GDM1 (cell line): ENCODE results near the gene AWAT1.
"Not testable (repeated sequence)": the region's sequence is repeated elsewhere in the genome, so short reads cannot be mapped to it uniquely, and the experiment has no call there.

Experiments used
- DNase-seq: peaks from one replicate; lab custom pipeline; 2025; lab: John Stamatoyannopoulos, UW

AWAT1 gene

GRCh38 chrX:70234355-70234754, at the start of gene AWAT1:
AWAT1 (plus strand) TSS chrX:70234655; CDS start chrX:70234696, 41 bp downstream.
- DNase-seq = no peak

GRCh38 chrX:70190225-70190624, 44.2 kb upstream of the AWAT1 start:
- DNase-seq = no peak

GRCh38 chrX:70196961-70197720, 37.3 kb upstream of the AWAT1 start:
- peak; percentile 38 for DNase-seq

GRCh38 chrX:70201732-70202131, 32.7 kb upstream of the AWAT1 start:
- no peak for DNase-seq

- no peak for DNase-seq
Measured at GRCh38 chrX:70208479-70208878, 26.0 kb upstream of the AWAT1 start.

- not testable (repeated sequence) for DNase-seq
Measured at GRCh38 chrX:70209570-70209969, 24.9 kb upstream of the AWAT1 start.

GRCh38 chrX:70219938-70220764, 14.3 kb upstream of the AWAT1 start:
- no peak for DNase-seq

GRCh38 chrX:70226048-70226447, 8.4 kb upstream of the AWAT1 start:
- no peak for DNase-seq

- DNase-seq = no peak
Measured at GRCh38 chrX:70226687-70227086, 7.8 kb upstream of the AWAT1 start.

- no peak for DNase-seq
Measured at GRCh38 chrX:70231666-70232065, 2.8 kb upstream of the AWAT1 start.

- DNase-seq = no peak
Measured at GRCh38 chrX:70240751-70241150, 6.3 kb downstream of the AWAT1 start.

GRCh38 chrX:70241501-70241900, 7.0 kb downstream of the AWAT1 start:
- DNase-seq = no peak

GRCh38 chrX:70243601-70244000, 9.1 kb downstream of the AWAT1 start:
- DNase-seq = not testable (repeated sequence)

- DNase-seq = no peak
Measured at GRCh38 chrX:70244881-70245280, 10.4 kb downstream of the AWAT1 start.

- DNase-seq = no peak
Measured at GRCh38 chrX:70247252-70247651, 12.8 kb downstream of the AWAT1 start.

- no peak for DNase-seq
Measured at GRCh38 chrX:70252491-70252890, 18.0 kb downstream of the AWAT1 start.

- no peak for DNase-seq
Measured at GRCh38 chrX:70253377-70254062, 19.1 kb downstream of the AWAT1 start.

- DNase-seq = no peak
Measured at GRCh38 chrX:70254063-70254400, 19.6 kb downstream of the AWAT1 start.

- no peak for DNase-seq
Measured at GRCh38 chrX:70254909-70255308, 20.5 kb downstream of the AWAT1 start.

- no peak for DNase-seq
Measured at GRCh38 chrX:70255452-70255851, 21.0 kb downstream of the AWAT1 start.

- no peak for DNase-seq
Measured at GRCh38 chrX:70257423-70258288, 23.2 kb downstream of the AWAT1 start.

- DNase-seq = no peak
Measured at GRCh38 chrX:70260104-70260503, 25.6 kb downstream of the AWAT1 start, which contains the start of gene P2RY4. P2RY4 (minus strand) TSS chrX:70260204; CDS start chrX:70259624, 580 bp downstream.
